ENCODE results near the gene CD55. TPM values are rescaled to one million over a fixed set of nuclear protein-coding genes. Genes with fewer than 3 reads are reported as not detected.

CD55 gene
- total RNA-seq, 1 experiment from 2014 or later: 75.4 TPM

- no peak overlapping the region for H3K4me2 ChIP-seq (ENCODE audit: low read length)
- no peak overlapping the region for H3K27ac ChIP-seq (ENCODE audit: low read depth, low read length)
- TF ChIP-seq EZH2 (IDR thresholded peaks at IDR 0.05) (no peak), ELF1 (IDR thresholded peaks at IDR 0.05; ENCODE audit: borderline replicate concordance, low read depth) (no peak), POLR2AphosphoS5 (IDR thresholded peaks at IDR 0.05; ENCODE audit: low read depth, low read length) (no peak), ZFX (IDR thresholded peaks at IDR 0.05) (no peak), JUND (IDR thresholded peaks at IDR 0.05) (no peak), FOSL1 (IDR thresholded peaks at IDR 0.05; ENCODE audit: low read depth) (no peak), EGR1 (IDR thresholded peaks at IDR 0.05; ENCODE audit: low read depth) (no peak), CTCF (IDR thresholded peaks at IDR 0.05 in 2 of 3, conservative IDR thresholded peaks at IDR 0.05 in 1 of 3; ENCODE audit: borderline replicate concordance in 1 of 3, insufficient read depth in 1 of 3, low read depth in 2 of 3, low read length in 2 of 3) (no peak), ATF3 (IDR thresholded peaks at IDR 0.05) (no peak), SIN3A (IDR thresholded peaks at IDR 0.05; ENCODE audit: low read depth) (no peak), CEBPB (IDR thresholded peaks at IDR 0.05; ENCODE audit: low read depth) (no peak), TCF7L2 (IDR thresholded peaks at IDR 0.05; ENCODE audit: borderline replicate concordance, extremely low read depth, insufficient read depth, insufficient read length) (no peak), YY1 (IDR thresholded peaks at IDR 0.05; ENCODE audit: extremely low read depth, insufficient replicate concordance, low read depth, low read length) (no peak), REST (IDR thresholded peaks at IDR 0.05; ENCODE audit: low read depth) (no peak)
- H2AFZ ChIP-seq (ENCODE audit: low read depth, low read length, poor library complexity, severe bottlenecking): no peak overlapping the region
- H4K20me1 ChIP-seq (ENCODE audit: insufficient read depth): no peaks in the 10 kb centered on the region
- H3K9me3 ChIP-seq (ENCODE audit: control insufficient read depth in 1 of 2, insufficient read depth in 1 of 2, low read depth in 1 of 2, low read length in 2 of 2): no peaks in the 10 kb centered on the region
- no peaks in the 10 kb centered on the region for H3K79me2 ChIP-seq (ENCODE audit: insufficient read depth, low read length)
- no peaks in the 10 kb centered on the region for H3K27me3 ChIP-seq (ENCODE audit: insufficient read depth, low read length)
- intact Hi-C loops (cut with micrococcal nuclease): no loop called here
- ChIA-PET CTCF (no interaction called here), POLR2A (no interaction called here), RAD21 (ENCODE audit: low non-redundant PET in 1 of 2, low total read pairs in 2 of 2, uncharacterized antibody in 2 of 2, unreplicated experiment in 2 of 2) (no interaction called here)
- no TSS peak for BruUV-seq (replicated peaks)
- no peak overlapping the region for H3K9ac ChIP-seq (ENCODE audit: low read length)
- ATAC-seq: no peak
- DNase-seq (ENCODE audit: low read depth, low spot score): no peak
- H3K9me2 ChIP-seq (ENCODE audit: insufficient read depth): no peaks in the 10 kb centered on the region
- no peaks in the 10 kb centered on the region for H3K36me3 ChIP-seq (ENCODE audit: control insufficient read depth in 1 of 2, insufficient read depth in 2 of 2, low read length in 2 of 2)
- H3K4me1 ChIP-seq (ENCODE audit: control insufficient read depth in 1 of 2, insufficient read depth in 2 of 2, low read length in 2 of 2): no peaks in the 10 kb centered on the region
- no peak overlapping the region for H3K4me3 ChIP-seq (replicated peaks in 1 of 2; ENCODE audit: low read depth in 1 of 2, low read length in 2 of 2)
Measured at GRCh38 chr1:207288315-207288714, 33.2 kb upstream of the CD55 start.
